ENCODE measurements around the gene GLT6D1. TPM values are rescaled to one million over a fixed set of nuclear protein-coding genes. Genes with fewer than 3 reads are reported as not detected.

GLT6D1 gene
- total RNA-seq, 4 donors from 2014 or later, result not detected

- Histone ChIP-seq H3K27me3 (peaks cover 74% of the 10 kb centered on the region), H3K27ac (no peak overlapping the region), H3K4me3 (no peak overlapping the region), H3K36me3 (no peaks in the 10 kb centered on the region), H3K4me1 (no peaks in the 10 kb centered on the region), H3K9me3 (no peaks in the 10 kb centered on the region)
- TF ChIP-seq POLR2A (IDR thresholded peaks at IDR 0.05), result no peak
- no peak for TF ChIP-seq CTCF (IDR thresholded peaks at IDR 0.05)
- no peak for TF ChIP-seq EP300 (IDR thresholded peaks at IDR 0.05)
- no peak for TF ChIP-seq POLR2AphosphoS5 (IDR thresholded peaks at IDR 0.05)
- no peak for ATAC-seq
- 8 to 36% methylated on average over 4 of the region's 4 CpGs for WGBS, 2 donors (ENCODE audit: low coverage in 1 of 2)
Measured at GRCh38 chr9:135611875-135612209, 27.5 kb downstream of the GLT6D1 start.

GRCh38 chr9:135611142-135611874 is 28.0 kb downstream of the GLT6D1 start:
- TF ChIP-seq POLR2AphosphoS5 (IDR thresholded peaks at IDR 0.05), result no peak
- TF ChIP-seq POLR2A (IDR thresholded peaks at IDR 0.05), result no peak
- TF ChIP-seq EP300 (IDR thresholded peaks at IDR 0.05), result no peak
- TF ChIP-seq CTCF (IDR thresholded peaks at IDR 0.05), result no peak
- Histone ChIP-seq H3K27me3 (peaks cover 68% of the 10 kb centered on the region), H3K4me1 (no peaks in the 10 kb centered on the region), H3K27ac (no peak overlapping the region), H3K9me3 (no peaks in the 10 kb centered on the region), H3K4me3 (no peak overlapping the region), H3K36me3 (no peaks in the 10 kb centered on the region)
- no peak for ATAC-seq
- WGBS, 2 donors (ENCODE audit: low coverage in 1 of 2), result no CpG with 5 or more reads among the region's 7 CpGs

DNA sequence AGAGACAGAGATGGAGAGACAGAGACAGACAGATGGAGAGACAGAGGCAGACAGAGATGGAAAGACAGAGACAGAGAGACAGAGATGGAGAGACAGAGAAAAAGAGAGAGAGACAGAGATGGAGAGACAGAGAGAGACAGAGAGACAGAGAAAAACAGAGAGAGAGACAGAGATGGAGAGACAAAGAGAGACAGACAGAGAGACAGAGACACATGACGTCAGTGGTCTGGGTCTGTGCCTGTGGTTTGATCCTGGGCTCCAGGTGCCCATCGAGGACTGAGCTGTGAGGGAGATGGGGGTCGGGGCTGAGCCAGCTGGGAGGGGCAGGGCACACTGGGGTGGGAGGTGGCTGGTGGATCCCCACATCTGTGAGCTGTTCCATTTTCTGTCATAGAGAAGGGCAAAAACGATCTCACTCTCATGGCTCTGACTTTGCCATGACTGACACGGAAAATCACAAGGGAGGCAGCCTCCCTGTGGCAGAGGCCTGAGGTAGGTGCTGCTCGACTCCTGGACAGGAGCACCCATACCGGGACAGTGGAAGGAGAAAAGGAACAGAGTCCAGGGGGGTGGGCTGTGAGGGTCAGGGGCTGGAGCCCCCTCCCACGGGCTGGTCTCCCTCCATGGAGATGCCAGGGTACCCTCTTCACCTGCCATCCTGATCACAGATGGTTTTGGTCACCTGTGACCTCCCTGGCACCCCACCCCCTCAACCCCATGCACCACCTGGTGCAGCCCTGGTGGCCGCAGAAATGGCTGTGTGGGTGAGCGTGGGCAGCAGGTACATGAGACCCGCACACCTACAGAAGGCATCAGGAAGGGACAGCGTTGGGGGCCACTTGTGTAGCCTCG is 28.8 kb downstream of the GLT6D1 start:
- H3K9me3 ChIP-seq, result no peaks in the 10 kb centered on the region
- TF ChIP-seq POLR2AphosphoS5 (IDR thresholded peaks at IDR 0.05) (no peak), CTCF (IDR thresholded peaks at IDR 0.05) (no peak), EP300 (IDR thresholded peaks at IDR 0.05) (no peak), POLR2A (IDR thresholded peaks at IDR 0.05) (no peak)
- 60 to 83% methylated on average over 1 to 7 of the region's 13 CpGs for WGBS, 2 donors (ENCODE audit: low coverage in 1 of 2)

GRCh38 chr9:135609366-135609955 is 29.9 kb downstream of the GLT6D1 start:
- H3K27ac ChIP-seq, result no peak overlapping the region
- 50 to 64% methylated on average over 1 to 10 of the region's 17 CpGs for WGBS, 2 donors (ENCODE audit: low coverage in 1 of 2)
- no peaks in the 10 kb centered on the region for H3K9me3 ChIP-seq
- ATAC-seq, result no peak
- H3K36me3 ChIP-seq, result no peaks in the 10 kb centered on the region
- TF ChIP-seq POLR2AphosphoS5 (IDR thresholded peaks at IDR 0.05) (no peak), CTCF (IDR thresholded peaks at IDR 0.05) (no peak), POLR2A (IDR thresholded peaks at IDR 0.05) (no peak), EP300 (IDR thresholded peaks at IDR 0.05) (no peak)
- H3K4me3 ChIP-seq, result no peak overlapping the region
- H3K4me1 ChIP-seq, result no peaks in the 10 kb centered on the region
- H3K27me3 ChIP-seq, result peaks cover 60% of the 10 kb centered on the region

More for the DNA sequence above, 28.8 kb downstream of the GLT6D1 start:
- H3K4me3 ChIP-seq, result no peak overlapping the region
- H3K27ac ChIP-seq, result no peak overlapping the region
- no peaks in the 10 kb centered on the region for H3K4me1 ChIP-seq
- H3K36me3 ChIP-seq, result no peaks in the 10 kb centered on the region
- no peak for ATAC-seq
- peaks cover 60% of the 10 kb centered on the region for H3K27me3 ChIP-seq

Measured in gastroesophageal sphincter (tissue), 4 donors.